ENCODE data around the gene ZSWIM5.
"Not testable (repeated sequence)": the region's sequence is repeated elsewhere in the genome, so short reads cannot be mapped to it uniquely, and the experiment has no call there.

ZSWIM5 gene

DNA sequence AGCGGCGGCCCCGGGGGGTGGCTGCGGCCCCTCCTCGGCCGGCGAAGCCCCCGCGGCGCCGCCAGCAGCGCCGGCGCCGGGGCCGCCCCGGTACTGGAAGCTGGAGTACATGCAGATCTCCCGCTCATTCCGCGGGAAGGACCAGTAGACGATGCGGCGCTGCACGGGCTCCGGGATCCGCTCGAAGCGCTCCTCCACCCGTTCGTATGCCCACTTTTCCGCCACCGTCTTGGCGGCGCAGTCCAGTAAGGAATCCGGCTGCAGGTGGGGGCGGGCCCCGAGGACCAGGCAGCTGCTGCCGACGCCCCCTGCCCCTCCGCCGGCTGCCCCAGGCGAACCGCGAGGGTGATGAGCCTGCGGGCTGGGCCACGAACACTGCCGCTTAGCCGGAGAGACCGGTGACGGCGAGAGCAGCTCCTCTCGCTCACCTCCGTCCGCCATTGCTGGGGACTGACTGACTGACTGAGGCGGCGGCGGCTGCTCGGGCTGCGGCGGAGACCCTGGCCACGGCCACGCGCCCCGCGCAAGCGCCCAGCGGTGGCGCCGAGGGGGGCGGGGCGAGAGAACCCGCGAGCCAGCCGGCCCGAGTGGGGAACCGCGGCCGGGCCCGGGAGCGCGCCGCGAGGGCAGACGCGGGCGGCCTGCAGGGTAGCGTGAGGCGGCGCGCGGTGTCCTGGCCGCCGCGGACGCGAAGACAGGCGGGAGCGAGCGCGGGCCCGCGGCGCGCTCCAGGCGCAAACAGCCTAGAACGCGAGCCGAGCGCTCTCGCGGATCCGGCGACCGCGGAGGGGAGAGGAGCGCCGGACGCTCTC, at the start of gene ZSWIM5:
Gene ZSWIM5 (minus strand): TSS at position 696 of the 812 bp plus-strand sequence. CDS start 255 bp downstream, at position 441.
- DNase-seq (ENCODE audit: low read depth, low spot score): peak; percentile 13

DNA sequence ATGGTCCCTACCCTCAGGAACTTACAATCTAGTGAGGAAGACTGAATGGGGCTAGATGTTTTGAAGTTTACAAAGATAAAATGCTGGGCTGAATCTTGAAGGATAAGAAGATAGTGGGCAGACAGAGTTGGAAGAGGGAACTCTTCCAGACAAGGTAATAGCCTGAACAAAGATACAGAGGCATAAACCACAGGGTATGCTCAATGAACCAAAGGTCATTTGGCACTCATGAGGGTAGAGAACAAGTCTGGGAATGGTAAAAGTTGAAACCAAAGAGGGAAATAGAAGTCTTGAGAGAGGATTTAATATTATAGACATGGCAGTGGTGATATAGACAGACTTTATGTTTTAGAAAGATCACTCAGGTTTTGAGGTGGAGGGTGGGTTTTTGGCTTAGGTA, 48.1 kb upstream of the ZSWIM5 start:
- no peak for DNase-seq (ENCODE audit: low read depth, low spot score)

DNA sequence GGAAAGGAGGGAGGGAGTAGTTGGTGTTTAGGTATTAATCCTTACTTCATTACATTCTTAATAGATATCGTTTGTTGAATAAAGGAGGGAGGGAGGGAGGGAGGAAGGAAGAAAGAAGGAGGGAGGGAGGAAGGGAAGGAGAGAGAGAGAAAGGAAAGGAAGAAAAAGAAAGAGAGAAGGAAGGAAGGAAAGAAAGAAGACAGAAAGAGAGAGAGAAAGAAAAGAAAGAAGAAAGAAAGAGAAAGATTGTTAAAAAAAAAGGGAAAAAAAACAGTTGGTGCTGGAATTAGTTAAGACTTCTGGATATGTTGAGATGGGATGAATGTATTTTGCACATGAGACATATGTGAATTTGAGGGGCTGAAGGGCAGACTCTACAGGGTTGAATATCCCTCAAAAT, 44.1 kb upstream of the ZSWIM5 start:
- DNase-seq (ENCODE audit: low read depth, low spot score): no peak

GRCh38 chr1:45248004-45248403, 41.6 kb upstream of the ZSWIM5 start:
- not testable (repeated sequence) for DNase-seq (ENCODE audit: low read depth, low spot score)

DNA sequence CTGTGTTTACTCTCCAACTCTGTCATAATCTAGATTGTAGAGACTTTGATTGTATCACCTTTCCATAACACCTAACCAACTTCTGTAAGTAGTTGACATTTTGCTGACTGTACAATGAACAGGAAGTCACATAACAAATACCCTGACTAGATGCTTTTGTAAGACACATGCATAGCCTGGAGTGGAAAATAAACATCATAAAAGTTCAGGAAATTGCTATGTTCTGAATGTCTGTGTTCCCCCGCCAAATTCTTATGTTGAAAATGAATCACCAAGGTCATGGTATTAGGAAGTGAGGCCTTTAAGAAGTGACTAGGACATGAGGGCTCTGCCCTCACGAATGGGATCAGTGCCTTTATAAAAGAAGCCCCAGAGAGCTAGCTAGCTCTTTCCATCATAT, 40.4 kb upstream of the ZSWIM5 start:
- DNase-seq (ENCODE audit: low read depth, low spot score): no peak

GRCh38 chr1:45246359-45246758, 40.0 kb upstream of the ZSWIM5 start:
- DNase-seq (ENCODE audit: low read depth, low spot score): not testable (repeated sequence)

DNA sequence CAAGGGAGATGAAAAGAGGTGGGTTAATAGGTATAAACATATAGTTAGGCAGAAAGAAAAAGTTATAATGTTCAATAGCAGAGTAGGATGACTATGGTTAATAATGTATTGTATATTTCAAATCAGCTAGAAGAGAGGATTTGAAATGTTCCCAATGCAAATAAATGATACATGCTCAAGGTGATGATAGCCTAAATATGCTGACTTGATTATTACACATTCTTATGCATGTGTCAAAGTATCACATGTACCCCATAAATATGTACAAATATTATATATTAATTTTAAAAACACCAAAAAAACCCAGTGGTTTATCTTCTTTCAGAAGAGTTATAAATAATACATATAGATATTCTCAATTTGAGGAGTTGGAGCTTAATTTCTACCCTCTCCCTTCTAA, 38.3 kb upstream of the ZSWIM5 start:
- no peak for DNase-seq (ENCODE audit: low read depth, low spot score)

GRCh38 chr1:45243476-45244343, 37.3 kb upstream of the ZSWIM5 start:
- no peak for DNase-seq (ENCODE audit: low read depth, low spot score)

DNA sequence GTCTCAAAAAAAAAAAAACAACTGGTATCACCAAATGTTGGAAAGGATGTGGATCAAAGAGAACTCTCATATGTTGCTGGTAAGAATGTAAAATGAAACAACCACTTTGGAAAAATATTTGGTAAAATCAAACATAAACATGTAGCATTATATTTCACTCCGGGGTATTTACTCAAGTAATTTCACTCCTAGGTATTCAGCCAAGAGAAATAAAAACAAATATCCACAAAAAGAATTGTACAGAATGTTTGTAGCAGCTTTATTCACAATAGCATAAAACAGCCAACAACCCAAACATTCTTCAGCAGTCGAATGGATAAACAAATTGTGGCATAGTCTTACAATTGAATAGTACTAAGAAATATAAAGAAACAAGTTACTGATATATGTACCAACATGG, 32.4 kb upstream of the ZSWIM5 start:
- no peak for DNase-seq (ENCODE audit: low read depth, low spot score)

GRCh38 chr1:45236136-45236535, 29.7 kb upstream of the ZSWIM5 start:
- no peak for DNase-seq (ENCODE audit: low read depth, low spot score)

- no peak for DNase-seq (ENCODE audit: low read depth, low spot score)
Measured at GRCh38 chr1:45230537-45230936, 24.1 kb upstream of the ZSWIM5 start.

DNA sequence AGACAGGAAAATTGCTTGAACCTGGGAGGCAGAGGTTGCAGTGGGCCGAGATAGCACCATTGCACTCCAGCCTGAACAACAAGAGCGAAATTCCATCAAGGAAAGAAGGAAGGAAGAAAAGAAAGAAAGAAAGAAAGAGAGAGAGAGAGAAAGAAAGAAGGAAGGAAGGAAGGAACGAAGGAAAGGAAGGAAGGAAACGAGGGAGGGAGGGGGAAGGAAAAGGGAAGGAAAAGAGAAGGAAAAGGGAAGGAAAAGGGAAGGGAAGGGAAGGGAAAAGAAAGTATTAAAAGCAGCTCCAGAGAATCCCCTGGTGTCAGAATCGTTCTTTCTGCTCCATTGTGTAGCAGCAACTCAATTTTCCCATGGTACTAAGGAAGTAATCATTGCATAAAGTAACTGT, 19.2 kb upstream of the ZSWIM5 start:
- DNase-seq (ENCODE audit: low read depth, low spot score): no peak

GRCh38 chr1:45223710-45224109, 17.3 kb upstream of the ZSWIM5 start:
- DNase-seq (ENCODE audit: low read depth, low spot score): not testable (repeated sequence)

DNA sequence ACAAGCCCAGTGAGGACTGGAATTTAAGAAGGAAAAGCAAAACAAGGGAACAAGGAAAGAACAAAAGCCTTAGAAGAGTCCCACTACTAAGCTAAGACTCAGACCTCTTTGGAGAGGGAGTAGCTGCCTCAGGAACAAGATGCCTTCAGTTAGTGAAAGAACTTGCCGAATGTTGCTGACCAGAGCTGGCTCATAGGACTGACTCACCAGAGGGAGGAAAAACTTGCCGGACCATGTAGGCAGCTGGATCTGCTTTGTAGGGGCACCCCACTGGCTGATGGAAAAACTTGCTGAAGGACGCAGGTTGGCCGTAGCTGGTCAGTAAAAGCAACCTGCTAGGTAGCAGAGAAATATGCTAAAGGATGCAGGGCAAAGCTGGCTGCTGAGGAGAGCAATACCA, 15.3 kb upstream of the ZSWIM5 start:
- no peak for DNase-seq (ENCODE audit: low read depth, low spot score)

DNA sequence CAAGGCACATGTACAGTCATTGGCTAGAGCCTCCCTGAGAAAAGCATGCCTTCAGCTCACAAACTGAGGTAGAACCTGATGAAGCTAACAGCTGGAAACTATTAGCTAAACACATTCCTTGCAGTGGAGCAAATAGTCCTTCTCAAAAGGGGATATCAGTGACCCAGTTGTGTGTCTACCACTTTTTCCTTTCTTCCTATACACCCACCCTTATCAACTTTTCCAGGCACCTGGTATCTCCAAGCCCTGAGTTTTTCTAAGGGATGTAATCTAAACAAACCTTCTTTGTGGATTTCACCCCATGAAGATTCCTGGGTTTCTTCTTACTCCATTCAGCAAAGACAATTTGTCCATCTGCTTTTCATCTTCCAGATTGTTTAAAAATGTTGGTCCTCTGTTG, 10.5 kb upstream of the ZSWIM5 start:
- DNase-seq (ENCODE audit: low read depth, low spot score): no peak

GRCh38 chr1:45216200-45216541, 9.8 kb upstream of the ZSWIM5 start:
- DNase-seq (ENCODE audit: low read depth, low spot score): no peak

GRCh38 chr1:45215485-45216199, 9.2 kb upstream of the ZSWIM5 start:
- no peak for DNase-seq (ENCODE audit: low read depth, low spot score)

DNA sequence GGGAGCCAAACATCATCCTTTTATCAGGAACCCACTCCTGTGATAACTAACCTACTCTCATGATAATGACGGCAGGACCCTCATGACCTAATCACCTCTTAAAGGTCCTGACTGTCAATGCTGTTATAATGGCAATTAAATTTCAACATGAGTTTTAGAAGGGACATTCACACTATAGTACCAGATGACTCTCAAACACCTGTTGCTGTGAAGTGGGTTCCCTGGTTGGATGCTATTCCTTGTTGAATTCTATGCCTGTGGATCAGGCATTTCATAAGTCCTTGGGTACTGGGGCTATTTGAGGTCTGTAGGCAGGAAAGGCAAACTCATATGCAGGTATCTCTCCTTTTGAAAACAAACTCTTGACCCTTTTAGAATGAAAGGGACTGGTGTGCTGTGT, 7.5 kb upstream of the ZSWIM5 start:
- no peak for DNase-seq (ENCODE audit: low read depth, low spot score)

DNA sequence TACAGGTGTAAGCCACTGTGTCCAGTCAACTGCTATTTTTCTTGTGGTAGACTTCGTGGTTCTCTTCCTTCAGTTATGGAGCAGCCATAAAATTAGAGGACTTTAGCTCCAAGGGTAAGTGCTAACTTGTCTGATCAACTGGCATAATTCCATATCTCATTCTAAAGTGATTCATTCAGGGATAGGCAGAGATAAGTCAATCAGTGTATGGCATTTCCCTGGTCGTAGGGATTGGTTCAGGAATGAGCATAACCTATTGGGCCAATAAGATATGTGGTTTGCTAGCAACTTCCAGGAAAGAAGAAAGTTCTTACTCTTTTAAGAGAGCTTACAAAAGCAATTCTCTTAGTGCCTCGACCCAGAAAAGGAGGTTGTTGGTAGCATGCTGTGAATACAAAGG, 4.7 kb upstream of the ZSWIM5 start:
- no peak for DNase-seq (ENCODE audit: low read depth, low spot score)

DNA sequence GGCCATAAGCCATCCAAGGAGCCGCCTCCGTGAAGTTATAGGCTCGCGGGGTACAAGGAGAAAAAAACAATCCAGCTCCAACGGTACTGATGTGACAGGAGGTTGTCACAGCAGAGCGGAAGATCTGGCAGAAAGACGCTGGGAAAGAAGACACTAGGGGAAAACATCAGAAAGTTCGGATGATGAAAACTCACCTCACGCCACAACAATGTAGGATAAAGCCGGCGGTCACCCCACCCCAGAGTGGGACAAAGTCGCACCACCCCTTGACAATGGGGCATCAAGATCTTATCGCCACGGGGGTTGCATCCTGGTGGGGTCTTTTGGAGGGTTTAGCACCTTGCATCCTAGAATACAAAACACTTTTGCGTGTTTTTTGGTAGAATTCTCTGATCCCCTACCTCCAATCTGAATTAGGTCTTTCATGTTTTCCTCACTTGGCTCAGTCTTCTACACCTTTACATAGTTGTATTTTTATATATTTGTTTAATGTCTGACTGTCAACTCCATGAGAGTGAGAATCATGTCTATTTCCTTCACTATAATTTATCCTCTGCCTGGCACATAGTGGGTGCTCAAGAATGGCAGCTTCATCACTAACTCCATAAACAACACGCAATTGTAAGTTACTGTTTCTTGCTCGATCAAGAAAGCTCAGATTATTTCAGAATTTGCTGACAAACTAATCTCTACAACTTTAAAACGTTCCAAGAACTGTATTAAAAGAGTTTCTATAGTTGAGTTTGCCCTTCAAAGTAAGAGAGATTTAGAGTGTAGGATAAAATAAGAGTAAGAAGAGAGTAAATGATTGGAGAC, 611 bp upstream of the ZSWIM5 start:
- no peak for DNase-seq (ENCODE audit: low read depth, low spot score)
